Skin epidermis (tissue), 12 donors: ENCODE measurements around the gene CRADD.

Experiments used
- H3K27ac ChIP-seq, 21 experiments: fragments of 200-600 bp; sonication (generic) in 11 of 21; one replicate each; pipeline ENCODE4 v1.5.0; 2020; ENCODE audit warnings: mild to moderate bottlenecking in 3 of 21, inconsistent platforms in 2 of 21, moderate library complexity in 2 of 21
- H3K4me3 ChIP-seq, 7 experiments: fragments of 200-600 bp; sonication (generic) in 2 of 7; one replicate each; pipeline ENCODE4 v1.5.0; 2020; ENCODE audit warnings: inconsistent platforms in 2 of 7, mild to moderate bottlenecking in 2 of 7, moderate library complexity in 1 of 7

Gene CRADD

GRCh38 chr12:93727911-93728310 lies 50.7 kb downstream of the CRADD start:
- no peak overlapping the region for H3K27ac ChIP-seq

GRCh38 chr12:93729934-93730333 lies 52.8 kb downstream of the CRADD start:
- Histone ChIP-seq H3K4me3 (no peak overlapping the region), H3K27ac (no peak overlapping the region)

More at GRCh38 chr12:93727911-93728310, 50.7 kb downstream of the CRADD start:
- H3K4me3 ChIP-seq: no peak overlapping the region

GRCh38 chr12:93733358-93733757 lies 56.2 kb downstream of the CRADD start:
- Histone ChIP-seq H3K4me3 (no peak overlapping the region), H3K27ac (no peak overlapping the region)

GRCh38 chr12:93733928-93734327 lies 56.8 kb downstream of the CRADD start:
- H3K4me3 ChIP-seq: no peak overlapping the region
- H3K27ac ChIP-seq: no peak overlapping the region

- Histone ChIP-seq H3K27ac (no peak overlapping the region), H3K4me3 (no peak overlapping the region)
Measured at GRCh38 chr12:93734784-93735183, 57.6 kb downstream of the CRADD start.

GRCh38 chr12:93736640-93737178 lies 59.5 kb downstream of the CRADD start:
- H3K4me3 ChIP-seq: no peak overlapping the region
- H3K27ac ChIP-seq: no peak overlapping the region

- H3K27ac ChIP-seq: peak overlapping the region in 13 of 21 experiments; percentile 4 to 67 (median 21)
- H3K4me3 ChIP-seq: no peak overlapping the region
Measured at GRCh38 chr12:93737457-93738198, 60.5 kb downstream of the CRADD start.

- H3K27ac ChIP-seq: peak overlapping the region in 11 of 21 experiments; percentile 4 to 67 (median 47)
- H3K4me3 ChIP-seq: no peak overlapping the region
Measured at GRCh38 chr12:93738199-93739058, 61.3 kb downstream of the CRADD start.

- Histone ChIP-seq H3K27ac (peak overlapping the region in 18 of 21 experiments; percentile 44 to 91 (median 84)), H3K4me3 (peak overlapping the region in 2 of 7 experiments; percentile 1 to 54)
Measured at GRCh38 chr12:93740751-93741150, 63.6 kb downstream of the CRADD start.

- peak overlapping the region; percentile 43 to 91 (median 82) for H3K27ac ChIP-seq
- H3K4me3 ChIP-seq: peak overlapping the region; percentile 37 to 57 (median 49)
Measured at GRCh38 chr12:93741659-93742109, 64.5 kb downstream of the CRADD start.

- Histone ChIP-seq H3K27ac (peak overlapping the region in 20 of 21 experiments; percentile 58 to 91 (median 82)), H3K4me3 (peak overlapping the region; percentile 37 to 57 (median 49))
Measured at GRCh38 chr12:93742110-93742934, 65.1 kb downstream of the CRADD start.

GRCh38 chr12:93743229-93743998 lies 66.2 kb downstream of the CRADD start:
- Histone ChIP-seq H3K4me3 (peak overlapping the region in 4 of 7 experiments; percentile 38 to 54 (median 46)), H3K27ac (peak overlapping the region in 11 of 21 experiments; percentile 74 to 91 (median 86))

GRCh38 chr12:93743999-93744689 lies 67.0 kb downstream of the CRADD start:
- peak overlapping the region in 3 of 21 experiments; percentile 46 to 87 (median 86) for H3K27ac ChIP-seq

GRCh38 chr12:93745286-93745685 lies 68.1 kb downstream of the CRADD start:
- H3K27ac ChIP-seq: no peak overlapping the region
- H3K4me3 ChIP-seq: no peak overlapping the region

More at GRCh38 chr12:93743999-93744689, 67.0 kb downstream of the CRADD start:
- no peak overlapping the region for H3K4me3 ChIP-seq

- Histone ChIP-seq H3K27ac (no peak overlapping the region), H3K4me3 (no peak overlapping the region)
Measured at GRCh38 chr12:93746572-93747168, 69.5 kb downstream of the CRADD start.

- Histone ChIP-seq H3K27ac (peak overlapping the region in 1 of 21 experiments; percentile 42), H3K4me3 (no peak overlapping the region)
Measured at GRCh38 chr12:93748672-93749383, 71.7 kb downstream of the CRADD start.

GRCh38 chr12:93749515-93749914 lies 72.3 kb downstream of the CRADD start:
- Histone ChIP-seq H3K4me3 (no peak overlapping the region), H3K27ac (no peak overlapping the region)
